Fibroblast of pulmonary artery (primary cell): Measurements from ENCODE around the gene AP1M1.

Experiments
- DNase-seq: peaks from one replicate; pipeline ENCODE4 v3.0.0-alpha.2; 2010; ENCODE audit warnings: low read depth
- H3K4me3 ChIP-seq: replicated peaks from 2 replicates; pipeline ENCODE4 v1.5.1; 2011; ENCODE audit warnings: low read depth, mild to moderate bottlenecking, control low read depth, low read length, moderate library complexity
- TF ChIP-seq, protein P1 (sequence below): IDR thresholded peaks from 2 replicates; pipeline ENCODE4 v1.5.1; 2011; ENCODE audit warnings: mild to moderate bottlenecking, control low read depth, low read length, inconsistent platforms; ENCODE audit errors: missing control alignments

Gene AP1M1

GRCh38 chr19:16202320-16203255 lies 4.9 kb downstream of the AP1M1 start:
- no peak overlapping the region for H3K4me3 ChIP-seq
- TF ChIP-seq, protein P1, sequence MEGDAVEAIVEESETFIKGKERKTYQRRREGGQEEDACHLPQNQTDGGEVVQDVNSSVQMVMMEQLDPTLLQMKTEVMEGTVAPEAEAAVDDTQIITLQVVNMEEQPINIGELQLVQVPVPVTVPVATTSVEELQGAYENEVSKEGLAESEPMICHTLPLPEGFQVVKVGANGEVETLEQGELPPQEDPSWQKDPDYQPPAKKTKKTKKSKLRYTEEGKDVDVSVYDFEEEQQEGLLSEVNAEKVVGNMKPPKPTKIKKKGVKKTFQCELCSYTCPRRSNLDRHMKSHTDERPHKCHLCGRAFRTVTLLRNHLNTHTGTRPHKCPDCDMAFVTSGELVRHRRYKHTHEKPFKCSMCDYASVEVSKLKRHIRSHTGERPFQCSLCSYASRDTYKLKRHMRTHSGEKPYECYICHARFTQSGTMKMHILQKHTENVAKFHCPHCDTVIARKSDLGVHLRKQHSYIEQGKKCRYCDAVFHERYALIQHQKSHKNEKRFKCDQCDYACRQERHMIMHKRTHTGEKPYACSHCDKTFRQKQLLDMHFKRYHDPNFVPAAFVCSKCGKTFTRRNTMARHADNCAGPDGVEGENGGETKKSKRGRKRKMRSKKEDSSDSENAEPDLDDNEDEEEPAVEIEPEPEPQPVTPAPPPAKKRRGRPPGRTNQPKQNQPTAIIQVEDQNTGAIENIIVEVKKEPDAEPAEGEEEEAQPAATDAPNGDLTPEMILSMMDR = no peak
- DNase-seq = no peak

- TF ChIP-seq, protein P1 = no peak
- no peak overlapping the region for H3K4me3 ChIP-seq
- no peak for DNase-seq
Observed at GRCh38 chr19:16203256-16204004, 5.7 kb downstream of the AP1M1 start.

DNA sequence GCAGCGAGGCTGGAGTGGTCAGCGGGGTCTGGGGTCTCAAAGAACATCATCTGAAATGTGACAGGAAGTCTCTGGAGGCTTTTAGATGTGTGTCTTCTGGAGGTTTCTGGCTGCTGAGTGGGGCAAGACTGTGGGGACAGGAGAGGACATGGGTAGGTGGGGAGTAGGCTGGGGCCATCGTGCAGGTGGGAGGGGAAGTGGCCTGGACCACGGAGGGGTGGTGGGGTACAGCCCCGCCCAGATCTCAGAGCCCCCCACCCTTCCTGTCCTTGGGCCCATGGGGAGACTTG lies 6.2 kb downstream of the AP1M1 start:
- no peak overlapping the region for H3K4me3 ChIP-seq
- TF ChIP-seq, protein P1 = no peak
- no peak for DNase-seq

- TF ChIP-seq, protein P1 = no peak
- H3K4me3 ChIP-seq = no peak overlapping the region
Observed at GRCh38 chr19:16205205-16206045, 7.7 kb downstream of the AP1M1 start.

DNA sequence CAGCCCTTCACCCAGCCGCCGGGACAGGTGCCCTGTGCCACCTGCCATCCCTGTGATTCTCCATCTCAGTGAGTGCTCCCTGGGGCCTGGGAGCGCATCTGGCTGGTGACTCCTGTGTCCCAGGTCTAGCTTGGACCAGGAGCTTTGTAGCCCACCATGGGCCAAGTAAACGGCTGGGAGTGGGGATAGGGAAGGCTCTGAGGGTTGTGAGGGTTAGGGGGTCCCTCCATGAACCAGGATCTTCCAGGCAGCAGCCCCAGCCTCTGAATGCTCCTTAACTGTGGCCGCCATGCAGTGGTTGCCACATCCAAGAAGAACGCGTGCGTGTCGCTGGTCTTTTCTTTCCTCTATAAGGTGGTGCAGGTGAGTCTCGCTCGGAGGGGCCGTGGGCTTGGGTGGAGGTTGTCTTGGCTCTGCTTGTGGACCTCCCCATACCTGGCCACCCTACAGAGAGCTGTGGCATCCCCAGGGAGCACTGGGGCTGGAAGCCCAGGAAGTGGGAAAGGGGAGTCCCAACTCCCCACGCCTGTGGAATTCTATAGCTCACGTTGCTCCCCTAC lies 8.4 kb downstream of the AP1M1 start:
- no peak overlapping the region for H3K4me3 ChIP-seq
- TF ChIP-seq, protein P1 = no peak
- no peak for DNase-seq

More at GRCh38 chr19:16205205-16206045, 7.7 kb downstream of the AP1M1 start:
- DNase-seq = no peak

DNA sequence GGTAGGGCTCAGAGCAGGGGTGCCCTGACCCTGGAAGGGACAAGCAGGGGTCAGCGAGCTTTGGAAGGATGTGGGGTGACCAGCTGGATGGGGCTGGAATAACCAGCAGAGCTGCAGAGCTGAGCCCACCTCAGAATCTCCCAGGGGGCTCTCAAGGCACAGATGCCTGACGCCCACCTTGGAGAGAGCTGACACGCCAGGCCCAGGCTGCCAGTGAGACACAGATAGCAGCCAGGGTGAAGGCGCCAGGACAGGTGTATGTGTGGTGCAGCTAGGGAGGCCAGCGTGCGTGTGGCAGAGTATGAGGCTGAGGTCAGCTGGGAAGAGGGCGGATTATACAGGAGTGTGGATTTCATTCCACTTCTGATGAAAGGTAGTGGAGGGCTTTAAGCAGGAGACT lies 8.9 kb downstream of the AP1M1 start:
- no peak for DNase-seq
- TF ChIP-seq, protein P1 = no peak
- H3K4me3 ChIP-seq = no peak overlapping the region
